Liver (tissue), 9 donors: ENCODE measurements around the gene GGT6. TPM values are rescaled to one million over a fixed set of nuclear protein-coding genes. Genes with fewer than 3 reads are reported as not detected.

ENCODE experiments used
- DNase-seq: peaks from one replicate; pipeline ENCODE4 v3.0.0-alpha.2; 2017; ENCODE audit warnings: low spot score
- H3K27ac ChIP-seq, 2 donors: one replicate each; pipeline ENCODE4 v1.7.0; 2013; ENCODE audit warnings: inconsistent platforms in 2 of 2, low read length in 2 of 2, control low read depth in 1 of 2, low read depth in 1 of 2, mild to moderate bottlenecking in 1 of 2
- H3K27me3 ChIP-seq, 4 donors: one replicate each; pipeline versions ENCODE4 v1.6.1 to v1.7.0; 2013; ENCODE audit warnings: low read length in 3 of 4, inconsistent platforms in 1 of 4, mild to moderate bottlenecking in 1 of 4, moderate library complexity in 1 of 4; ENCODE audit not compliant: control insufficient read depth in 4 of 4, insufficient read depth in 4 of 4
- H3K36me3 ChIP-seq, 4 donors: one replicate each; pipeline versions ENCODE4 v1.6.1 to v1.7.0; 2013; ENCODE audit warnings: low read length in 3 of 4, mild to moderate bottlenecking in 3 of 4, low read depth in 1 of 4, moderate library complexity in 1 of 4; ENCODE audit not compliant: control insufficient read depth in 4 of 4, insufficient read depth in 3 of 4
- H3K4me1 ChIP-seq, 4 donors: one replicate each; pipeline versions ENCODE4 v1.6.1 to v1.7.0; 2013; ENCODE audit warnings: low read length in 3 of 4, mild to moderate bottlenecking in 3 of 4, moderate library complexity in 1 of 4; ENCODE audit not compliant: control insufficient read depth in 4 of 4, insufficient read depth in 4 of 4
- H3K4me3 ChIP-seq, 3 donors: one replicate each; pipeline versions ENCODE4 v1.6.1 to v1.7.0; 2013; ENCODE audit warnings: low read length in 3 of 3, control low read depth in 1 of 3, low read depth in 1 of 3, mild to moderate bottlenecking in 1 of 3
- H3K9ac ChIP-seq, 2 donors: one replicate each; pipeline ENCODE4 v1.7.0; 2013; ENCODE audit warnings: low read length in 2 of 2, mild to moderate bottlenecking in 2 of 2, moderate library complexity in 2 of 2, control low read depth in 1 of 2, low read depth in 1 of 2
- H3K9me3 ChIP-seq, 4 donors: one replicate each; pipeline versions ENCODE4 v1.6.1 to v1.7.0; 2013; ENCODE audit warnings: low read length in 3 of 4; ENCODE audit not compliant: control insufficient read depth in 4 of 4
- EGR1 ChIP-seq, 2 donors: IDR thresholded peaks; 2 replicates each; pipeline ENCODE4 v1.6.1; 2016 to 2018; ENCODE audit warnings: antibody characterized with exemption in 2 of 2, low read depth in 2 of 2
- FOXA1 ChIP-seq: IDR thresholded peaks from 2 replicates; pipeline ENCODE4 v1.6.1; 2016; ENCODE audit warnings: antibody characterized with exemption
- FOXA2 ChIP-seq: IDR thresholded peaks from 2 replicates; pipeline ENCODE4 v1.6.1; 2016; ENCODE audit warnings: antibody characterized with exemption
- GABPA ChIP-seq, 2 donors: IDR thresholded peaks in 1 of 2; conservative IDR thresholded peaks in 1 of 2; 2 replicates each; pipeline ENCODE4 v1.6.1; 2016; ENCODE audit warnings: antibody characterized with exemption in 2 of 2, mild to moderate bottlenecking in 1 of 2, moderate library complexity in 1 of 2
- HNF4A ChIP-seq, 2 donors: conservative IDR thresholded peaks; 2 replicates each; pipeline ENCODE4 v1.6.1; 2016; ENCODE audit warnings: antibody characterized with exemption in 2 of 2, mild to moderate bottlenecking in 2 of 2
- RAD21 ChIP-seq, 2 donors: IDR thresholded peaks; 2 replicates each; pipeline ENCODE4 v1.6.1; 2016; ENCODE audit warnings: antibody characterized with exemption in 2 of 2, mild to moderate bottlenecking in 2 of 2
- RXRA ChIP-seq, 2 donors: IDR thresholded peaks; 2 replicates each; pipeline ENCODE4 v1.6.1; 2017 to 2018; ENCODE audit warnings: antibody characterized with exemption in 2 of 2, mild to moderate bottlenecking in 1 of 2
- SP1 ChIP-seq: IDR thresholded peaks from 2 replicates; pipeline ENCODE4 v1.6.1; 2018; ENCODE audit warnings: antibody characterized with exemption, mild to moderate bottlenecking
- YY1 ChIP-seq: IDR thresholded peaks from 2 replicates; pipeline ENCODE4 v1.6.1; 2016; ENCODE audit warnings: antibody characterized with exemption, mild to moderate bottlenecking
- WGBS: extraction: QIAGEN DNeasy Blood & Tissue Kit; methylation state at CpG from one replicate; pipeline ENCODE4 v1.1.7; 2013; 5-methylcytosine and 5-hydroxymethylcytosine counted together
- polyA plus RNA-seq, 2 donors: library from polyadenylated mRNA; stranded (reverse) in 1 of 2; unstranded in 1 of 2; fragments of 200-250 nt in 1 of 2; fragments of >200 nt in 1 of 2; fragmentation: Nextera tagmentation in 1 of 2; extraction: Ambion mirVana in 1 of 2; gene quantifications; one replicate each; pipeline versions ENCODE4 v1.2.1 to v1.2.3, GENCODE V29; 2013 to 2015
- total RNA-seq, 2 donors: library from RNA; depleted of rRNA; stranded (reverse); fragments of >200 nt; gene quantifications; one replicate each; pipeline ENCODE4 v1.2.3, GENCODE V29; 2014
- TF ChIP-seq, protein P1 (sequence below): IDR thresholded peaks from 2 replicates; pipeline ENCODE4 v1.6.1; 2016; ENCODE audit warnings: antibody characterized with exemption
- TF ChIP-seq, protein P2 (sequence below): IDR thresholded peaks from 2 replicates; pipeline ENCODE4 v1.6.1; 2016; ENCODE audit warnings: antibody characterized with exemption
- TF ChIP-seq, protein P3 (sequence below): fragments of 150-350 bp; IDR thresholded peaks from 2 replicates; pipeline ENCODE4 v1.5.1; 2017; ENCODE audit warnings: improper control_type of control experiment, low read depth, low read length; ENCODE audit not compliant: missing input control
- donor health status: healthy.
- donor health status: healthy.
- donor health status: healthy.
- donor health status: healthy.
- donor health status: healthy.

Gene GGT6
- total and polyA plus RNA-seq, 4 donors: 0.19 to 1.1 (median 0.53) TPM

DNA sequence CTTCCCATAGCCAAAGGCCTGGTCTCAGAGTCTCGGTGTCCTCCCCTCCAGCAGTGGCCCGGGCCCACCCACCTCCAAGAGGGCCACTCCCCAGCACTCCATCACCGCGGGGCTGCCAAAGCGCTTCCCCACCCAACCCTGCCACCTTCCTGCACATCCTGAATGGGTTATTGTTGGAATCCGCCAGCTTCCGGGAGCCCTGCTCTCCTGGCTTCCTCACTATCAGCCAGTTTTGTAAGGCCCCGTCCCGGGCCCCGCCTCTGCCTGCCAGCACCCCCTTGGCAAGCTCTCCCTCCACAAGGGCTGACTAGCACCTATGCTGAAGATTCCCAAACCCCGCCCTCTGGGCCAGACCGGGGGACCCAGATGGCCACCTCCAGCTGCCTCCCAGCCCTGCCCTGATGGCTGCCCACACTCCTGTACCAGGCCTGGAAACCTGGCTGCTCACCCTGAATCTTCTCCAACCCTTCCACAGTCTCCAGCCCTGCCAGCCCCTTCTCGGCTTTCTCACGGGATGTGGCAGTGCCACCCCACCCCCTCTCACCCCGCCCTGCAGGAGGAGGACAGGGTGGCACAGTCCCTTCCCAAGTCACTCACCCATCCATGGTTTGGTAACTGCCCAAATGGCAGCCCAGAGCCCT, 19.6 kb downstream of the GGT6 start:
- no peaks in the 10 kb centered on the region for H3K9me3 ChIP-seq
- no peaks in the 10 kb centered on the region for H3K27me3 ChIP-seq
- peaks cover 8 to 66% (median 24%) of the 10 kb centered on the region in 4 donors for H3K36me3 ChIP-seq
- peaks cover 0 to 16% (median 0%) of the 10 kb centered on the region in 4 donors for H3K4me1 ChIP-seq
- no peak overlapping the region for H3K4me3 ChIP-seq
- no peak overlapping the region for H3K9ac ChIP-seq
- no peak for DNase-seq
- no peak for TF ChIP-seq YY1
- TF ChIP-seq, protein P1, sequence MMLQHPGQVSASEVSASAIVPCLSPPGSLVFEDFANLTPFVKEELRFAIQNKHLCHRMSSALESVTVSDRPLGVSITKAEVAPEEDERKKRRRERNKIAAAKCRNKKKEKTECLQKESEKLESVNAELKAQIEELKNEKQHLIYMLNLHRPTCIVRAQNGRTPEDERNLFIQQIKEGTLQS: no peak
- TF ChIP-seq, protein P2, sequence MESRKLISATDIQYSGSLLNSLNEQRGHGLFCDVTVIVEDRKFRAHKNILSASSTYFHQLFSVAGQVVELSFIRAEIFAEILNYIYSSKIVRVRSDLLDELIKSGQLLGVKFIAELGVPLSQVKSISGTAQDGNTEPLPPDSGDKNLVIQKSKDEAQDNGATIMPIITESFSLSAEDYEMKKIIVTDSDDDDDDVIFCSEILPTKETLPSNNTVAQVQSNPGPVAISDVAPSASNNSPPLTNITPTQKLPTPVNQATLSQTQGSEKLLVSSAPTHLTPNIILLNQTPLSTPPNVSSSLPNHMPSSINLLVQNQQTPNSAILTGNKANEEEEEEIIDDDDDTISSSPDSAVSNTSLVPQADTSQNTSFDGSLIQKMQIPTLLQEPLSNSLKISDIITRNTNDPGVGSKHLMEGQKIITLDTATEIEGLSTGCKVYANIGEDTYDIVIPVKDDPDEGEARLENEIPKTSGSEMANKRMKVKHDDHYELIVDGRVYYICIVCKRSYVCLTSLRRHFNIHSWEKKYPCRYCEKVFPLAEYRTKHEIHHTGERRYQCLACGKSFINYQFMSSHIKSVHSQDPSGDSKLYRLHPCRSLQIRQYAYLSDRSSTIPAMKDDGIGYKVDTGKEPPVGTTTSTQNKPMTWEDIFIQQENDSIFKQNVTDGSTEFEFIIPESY: no peak
- TF ChIP-seq SP1: no peak
- TF ChIP-seq GABPA (IDR thresholded peaks at IDR 0.05 in 1 of 2, conservative IDR thresholded peaks at IDR 0.05 in 1 of 2): no peak
- TF ChIP-seq RAD21 (IDR thresholded peaks at IDR 0.05): no peak
- no peak overlapping the region for H3K27ac ChIP-seq
- WGBS: 80% methylated on average over 15 of the region's 15 CpGs

DNA sequence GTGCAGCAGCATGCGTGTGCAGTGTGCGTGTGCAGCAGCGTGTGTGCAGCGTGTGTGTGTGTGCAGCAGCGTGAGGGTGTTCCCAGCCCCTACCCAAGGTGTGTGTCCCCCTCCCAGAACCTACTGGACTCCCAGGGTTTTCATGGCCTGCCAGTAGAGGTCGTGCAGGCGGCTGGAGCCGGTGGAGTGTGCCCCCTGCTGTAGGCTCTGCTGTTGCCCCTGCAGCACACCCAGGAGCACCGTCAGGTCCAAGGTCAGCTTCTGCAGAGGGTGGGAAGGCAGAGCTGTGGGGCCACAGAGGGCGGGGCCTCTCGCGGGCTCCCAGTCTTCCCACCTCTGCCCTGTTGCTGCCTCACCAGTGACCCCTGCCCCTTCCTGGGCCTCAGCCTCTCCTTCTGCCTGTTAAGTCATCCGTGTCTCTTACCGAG, 20.1 kb downstream of the GGT6 start:
- no peak overlapping the region for H3K9ac ChIP-seq
- no peak overlapping the region for H3K4me3 ChIP-seq
- TF ChIP-seq, protein P2: no peak
- TF ChIP-seq, protein P3, sequence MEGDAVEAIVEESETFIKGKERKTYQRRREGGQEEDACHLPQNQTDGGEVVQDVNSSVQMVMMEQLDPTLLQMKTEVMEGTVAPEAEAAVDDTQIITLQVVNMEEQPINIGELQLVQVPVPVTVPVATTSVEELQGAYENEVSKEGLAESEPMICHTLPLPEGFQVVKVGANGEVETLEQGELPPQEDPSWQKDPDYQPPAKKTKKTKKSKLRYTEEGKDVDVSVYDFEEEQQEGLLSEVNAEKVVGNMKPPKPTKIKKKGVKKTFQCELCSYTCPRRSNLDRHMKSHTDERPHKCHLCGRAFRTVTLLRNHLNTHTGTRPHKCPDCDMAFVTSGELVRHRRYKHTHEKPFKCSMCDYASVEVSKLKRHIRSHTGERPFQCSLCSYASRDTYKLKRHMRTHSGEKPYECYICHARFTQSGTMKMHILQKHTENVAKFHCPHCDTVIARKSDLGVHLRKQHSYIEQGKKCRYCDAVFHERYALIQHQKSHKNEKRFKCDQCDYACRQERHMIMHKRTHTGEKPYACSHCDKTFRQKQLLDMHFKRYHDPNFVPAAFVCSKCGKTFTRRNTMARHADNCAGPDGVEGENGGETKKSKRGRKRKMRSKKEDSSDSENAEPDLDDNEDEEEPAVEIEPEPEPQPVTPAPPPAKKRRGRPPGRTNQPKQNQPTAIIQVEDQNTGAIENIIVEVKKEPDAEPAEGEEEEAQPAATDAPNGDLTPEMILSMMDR: peak; percentile 11
- TF ChIP-seq RAD21 (IDR thresholded peaks at IDR 0.05): peak in 1 of 2 donors; percentile 50
- 79% methylated on average over 14 of the region's 14 CpGs for WGBS
- DNase-seq: no peak
- H3K27ac ChIP-seq: no peak overlapping the region
- H3K4me1 ChIP-seq: peaks cover 0 to 17% (median 0%) of the 10 kb centered on the region in 4 donors
- no peaks in the 10 kb centered on the region for H3K27me3 ChIP-seq
- no peaks in the 10 kb centered on the region for H3K9me3 ChIP-seq
- peaks cover 8 to 63% (median 23%) of the 10 kb centered on the region in 4 donors for H3K36me3 ChIP-seq

DNA sequence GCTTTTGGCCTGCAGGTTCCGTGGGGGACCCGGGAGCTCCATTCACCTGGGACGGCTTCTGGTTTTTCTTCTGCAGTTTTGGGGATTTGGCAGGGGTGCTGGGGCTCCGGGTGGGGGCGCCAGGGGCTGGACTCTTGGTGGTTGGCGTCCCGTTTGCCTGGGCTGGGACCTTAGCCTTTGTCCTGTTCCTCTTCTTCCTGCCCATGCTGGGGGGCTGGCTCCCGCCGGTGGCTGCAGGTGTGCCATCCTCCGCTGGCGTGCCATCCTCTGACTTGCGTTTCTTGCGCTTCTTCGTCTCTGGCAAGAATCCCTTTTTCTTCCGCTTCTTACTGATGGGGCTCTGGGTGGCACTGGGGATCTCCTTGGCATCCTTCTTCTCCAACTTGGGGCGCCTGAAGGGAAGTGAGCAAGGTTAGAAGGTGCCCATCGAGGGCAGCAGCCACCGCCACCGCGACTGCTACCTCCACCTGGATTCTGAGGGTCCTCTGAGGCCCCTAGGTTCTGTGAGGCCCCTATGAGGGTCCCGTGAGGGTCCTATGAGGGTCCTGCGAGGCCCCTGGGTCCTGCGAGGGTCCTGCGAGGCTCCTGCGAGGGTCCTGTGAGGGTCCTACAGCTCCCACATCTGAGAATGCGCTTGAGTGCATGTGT, 20.7 kb downstream of the GGT6 start:
- 96% methylated on average over 26 of the region's 26 CpGs for WGBS
- H3K36me3 ChIP-seq: peaks cover 8 to 62% (median 22%) of the 10 kb centered on the region in 4 donors
- H3K9me3 ChIP-seq: no peaks in the 10 kb centered on the region
- no peak overlapping the region for H3K4me3 ChIP-seq
- no peak overlapping the region for H3K9ac ChIP-seq
- no peak overlapping the region for H3K27ac ChIP-seq
- no peaks in the 10 kb centered on the region for H3K27me3 ChIP-seq
- no peak for DNase-seq
- H3K4me1 ChIP-seq: peaks cover 0 to 23% (median 2%) of the 10 kb centered on the region in 4 donors
- TF ChIP-seq HNF4A (conservative IDR thresholded peaks at IDR 0.05) (no peak), EGR1 (IDR thresholded peaks at IDR 0.05; ENCODE audit: low read depth in 2 of 2) (no peak), FOXA1 (no peak), FOXA2 (no peak), RXRA (IDR thresholded peaks at IDR 0.05) (no peak)
